ENCODE measurements around the gene TDRD6. TPM values are rescaled to one million over a fixed set of nuclear protein-coding genes. Genes with fewer than 3 reads are reported as not detected.
A peak's percentile ranks its signal among the peaks of the same experiment; 100 is the strongest.

TDRD6 gene
- total RNA-seq, 1 donor from 2014 or later: 0.02 TPM

DNA sequence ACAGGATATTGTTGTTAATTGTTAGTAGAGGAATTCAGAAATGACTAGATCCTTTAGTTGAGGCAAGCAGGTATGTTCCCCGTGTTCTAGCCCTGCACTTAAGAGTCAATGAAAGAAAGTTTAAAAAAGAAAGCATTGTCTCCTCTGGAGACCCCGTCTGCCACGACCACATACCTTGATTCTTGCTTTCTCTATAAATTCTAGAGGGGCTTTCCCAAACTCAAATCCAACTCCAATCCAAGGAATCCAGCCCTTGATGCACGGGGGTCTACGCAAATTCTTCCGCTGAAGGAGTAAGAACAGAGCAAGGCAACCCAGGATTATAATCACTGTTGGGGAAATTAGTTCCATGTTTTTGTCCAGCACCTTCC, 35.5 kb upstream of the TDRD6 start:
- no peaks in the 10 kb centered on the region for H3K9me3 ChIP-seq (ENCODE audit: insufficient read depth, low read depth, low read length)
- H4K20me1 ChIP-seq (ENCODE audit: insufficient read depth, low read length): no peaks in the 10 kb centered on the region
- H2AFZ ChIP-seq (ENCODE audit: low read depth, low read length): peak overlapping the region; percentile 85
- Mint-ChIP-seq H3K27ac (ENCODE audit: unreplicated experiment) (peak overlapping the region; percentile 36), H3K27me3 (ENCODE audit: low read depth, unreplicated experiment) (peaks cover 5% of the 10 kb centered on the region), H3K9me3 (ENCODE audit: unreplicated experiment) (no peaks in the 10 kb centered on the region), H3K36me3 (ENCODE audit: low read depth, unreplicated experiment) (no peaks in the 10 kb centered on the region), H3K4me1 (ENCODE audit: low read depth, unreplicated experiment) (no peaks in the 10 kb centered on the region), H3K4me3 (ENCODE audit: unreplicated experiment) (peak overlapping the region; percentile 96)
- no peaks in the 10 kb centered on the region for H3K79me2 ChIP-seq (ENCODE audit: insufficient read depth, low read length)
- no peak for FAIRE-seq
- no peak overlapping the region for H3K27ac ChIP-seq (ENCODE audit: low read depth, low read length)
- peaks cover 8% of the 10 kb centered on the region for H3K4me1 ChIP-seq (ENCODE audit: insufficient read depth, low read length)
- peak overlapping the region; percentile 97 for H3K4me2 ChIP-seq (ENCODE audit: low read length)
- DNase-seq (ENCODE audit: low read depth): no peak
- H3K36me3 ChIP-seq (ENCODE audit: insufficient read depth, low read length): no peaks in the 10 kb centered on the region
- peak overlapping the region; percentile 83 for H3K4me3 ChIP-seq (ENCODE audit: insufficient read depth, low read depth, low read length)
- H3K9ac ChIP-seq (ENCODE audit: low read length): peak overlapping the region; percentile 73
- no peaks in the 10 kb centered on the region for H3K27me3 ChIP-seq (ENCODE audit: insufficient read depth, low read length)
- TF ChIP-seq, protein P1, sequence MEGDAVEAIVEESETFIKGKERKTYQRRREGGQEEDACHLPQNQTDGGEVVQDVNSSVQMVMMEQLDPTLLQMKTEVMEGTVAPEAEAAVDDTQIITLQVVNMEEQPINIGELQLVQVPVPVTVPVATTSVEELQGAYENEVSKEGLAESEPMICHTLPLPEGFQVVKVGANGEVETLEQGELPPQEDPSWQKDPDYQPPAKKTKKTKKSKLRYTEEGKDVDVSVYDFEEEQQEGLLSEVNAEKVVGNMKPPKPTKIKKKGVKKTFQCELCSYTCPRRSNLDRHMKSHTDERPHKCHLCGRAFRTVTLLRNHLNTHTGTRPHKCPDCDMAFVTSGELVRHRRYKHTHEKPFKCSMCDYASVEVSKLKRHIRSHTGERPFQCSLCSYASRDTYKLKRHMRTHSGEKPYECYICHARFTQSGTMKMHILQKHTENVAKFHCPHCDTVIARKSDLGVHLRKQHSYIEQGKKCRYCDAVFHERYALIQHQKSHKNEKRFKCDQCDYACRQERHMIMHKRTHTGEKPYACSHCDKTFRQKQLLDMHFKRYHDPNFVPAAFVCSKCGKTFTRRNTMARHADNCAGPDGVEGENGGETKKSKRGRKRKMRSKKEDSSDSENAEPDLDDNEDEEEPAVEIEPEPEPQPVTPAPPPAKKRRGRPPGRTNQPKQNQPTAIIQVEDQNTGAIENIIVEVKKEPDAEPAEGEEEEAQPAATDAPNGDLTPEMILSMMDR (IDR thresholded peaks at IDR 0.05; ENCODE audit: insufficient read depth, low read depth, low read length): no peak
- TF ChIP-seq EZH2 (IDR thresholded peaks at IDR 0.05; ENCODE audit: insufficient read depth, low read length): no peak

DNA sequence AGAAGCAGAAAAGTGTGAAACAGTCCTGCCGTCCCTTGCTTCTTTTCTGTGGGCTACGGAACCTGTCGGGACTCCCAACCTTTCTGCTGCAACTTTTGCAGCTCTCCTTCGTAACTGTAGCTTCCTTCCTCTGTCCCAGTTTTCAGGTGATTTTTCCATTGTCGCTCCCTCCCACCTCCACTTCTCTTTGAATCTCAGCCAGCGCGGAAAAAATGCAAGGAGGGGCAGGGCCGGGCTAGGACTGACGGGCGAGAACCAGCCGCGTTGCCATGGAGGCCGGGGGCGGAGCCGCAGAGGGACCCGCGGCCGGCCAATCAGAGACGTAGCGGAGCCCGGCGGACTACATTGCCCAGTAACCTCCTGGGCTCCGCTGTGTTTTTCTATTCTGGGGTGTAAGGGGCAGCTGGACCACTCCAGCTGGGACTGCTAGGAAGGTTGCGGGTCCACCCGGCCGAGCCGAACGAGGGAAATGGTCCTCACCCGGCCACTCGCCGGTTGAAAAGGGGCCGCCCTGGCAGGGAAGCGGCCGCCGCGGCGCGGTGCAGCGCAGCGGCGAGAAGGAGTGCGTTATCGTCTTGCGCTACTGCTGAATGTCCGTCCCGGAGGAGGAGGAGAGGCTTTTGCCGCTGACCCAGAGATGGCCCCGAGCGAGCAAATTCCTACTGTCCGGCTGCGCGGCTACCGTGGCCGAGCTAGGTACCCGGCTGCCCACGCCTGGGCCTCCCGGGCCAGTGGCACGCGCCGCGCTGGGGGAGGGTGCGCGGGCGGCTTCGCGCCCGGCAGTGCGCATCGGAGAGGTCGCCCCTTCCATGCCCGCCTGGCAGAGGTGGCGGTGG, 34.9 kb upstream of the TDRD6 start, which contains the start of the genes CYP39A1 and SLC25A27:
Gene CYP39A1, minus strand, starts transcription at position 216 of the 836 bp plus-strand sequence. CDS start 236 bp downstream, outside the sequence.
Gene SLC25A27, plus strand, starts transcription at position 373 of the 836 bp plus-strand sequence. Its CDS starts 218 bp downstream, at position 591.
- Histone ChIP-seq H3K27ac (ENCODE audit: low read depth, low read length) (no peak within 1 kb of the TSS), H3K4me2 (ENCODE audit: low read length) (peak within 1 kb of the TSS; percentile 97), H4K20me1 (ENCODE audit: insufficient read depth, low read length) (no peaks in the 10 kb centered on the region), H3K9ac (ENCODE audit: low read length) (peak within 1 kb of the TSS; percentile 73), H3K4me3 (ENCODE audit: insufficient read depth, low read depth, low read length) (peak within 1 kb of the TSS; percentile 83), H3K9me3 (ENCODE audit: insufficient read depth, low read depth, low read length) (no peaks in the 10 kb centered on the region), H3K4me1 (ENCODE audit: insufficient read depth, low read length) (peaks cover 8% of the 10 kb centered on the region), H2AFZ (ENCODE audit: low read depth, low read length) (peak within 1 kb of the TSS; percentile 95), H3K27me3 (ENCODE audit: insufficient read depth, low read length) (no peaks in the 10 kb centered on the region), H3K79me2 (ENCODE audit: insufficient read depth, low read length) (no peaks in the 10 kb centered on the region), H3K36me3 (ENCODE audit: insufficient read depth, low read length) (no peaks in the 10 kb centered on the region)
- Mint-ChIP-seq H3K27ac (ENCODE audit: unreplicated experiment) (peak within 1 kb of the TSS; percentile 36), H3K27me3 (ENCODE audit: low read depth, unreplicated experiment) (peaks cover 5% of the 10 kb centered on the region), H3K9me3 (ENCODE audit: unreplicated experiment) (no peaks in the 10 kb centered on the region), H3K4me3 (ENCODE audit: unreplicated experiment) (peak within 1 kb of the TSS; percentile 96), H3K4me1 (ENCODE audit: low read depth, unreplicated experiment) (no peaks in the 10 kb centered on the region), H3K36me3 (ENCODE audit: low read depth, unreplicated experiment) (no peaks in the 10 kb centered on the region)
- DNase-seq (ENCODE audit: low read depth) (peak; percentile 70), FAIRE-seq (no peak)
- TF ChIP-seq, protein P1 (IDR thresholded peaks at IDR 0.05; ENCODE audit: insufficient read depth, low read depth, low read length): no peak
- no peak for TF ChIP-seq EZH2 (IDR thresholded peaks at IDR 0.05; ENCODE audit: insufficient read depth, low read length)
